Endothelial cell of umbilical vein (primary cell): ENCODE data around the gene SDCCAG8. TPM values are rescaled to one million over a fixed set of nuclear protein-coding genes. Genes with fewer than 3 reads are reported as not detected.

ENCODE experiments used
- BruUV-seq: library from RNA; stranded (reverse); fragments of 400-500 nt; replicated peaks from 2 replicates; lab custom pipeline; 2021; lab: Mats Ljungman, UMichigan
- CTCF ChIA-PET: fragments of 300-600, 350-600 bp; sonication (Branson Sonifier 250); formaldehyde crosslinking; loops from one replicate; lab custom pipeline; 2021; ENCODE audit warnings: antibody characterized with exemption, inconsistent platforms; lab: Charles Lee
- POLR2A ChIA-PET: fragments of 300-600, 350-600 bp; sonication (Branson Sonifier 250); formaldehyde crosslinking; loops from one replicate; lab custom pipeline; 2021; ENCODE audit warnings: antibody characterized with exemption, inconsistent platforms; lab: Charles Lee
- DNase-seq: peaks from one replicate; pipeline ENCODE4 v3.0.0-alpha.2; 2011; ENCODE audit warnings: low read depth, low spot score
- FAIRE-seq: peaks from 2 replicates; lab custom pipeline; 2011; peaks lifted over from hg19 to GRCh38; lab: Jason Lieb, UNC
- H2AFZ ChIP-seq: 2 replicates; pipeline ENCODE4 v1.6.0; 2012; ENCODE audit warnings: low read depth, low read length, control low read depth, inconsistent platforms
- H3K27ac ChIP-seq: 2 replicates; pipeline ENCODE4 v1.5.1; 2011; ENCODE audit warnings: low read depth, mild to moderate bottlenecking, control low read depth, low read length, moderate library complexity; ENCODE audit not compliant: insufficient read depth
- H3K27me3 ChIP-seq, 2 experiments: 2 replicates each; pipeline versions ENCODE4 v1.6.0 to v1.6.1; 2011; ENCODE audit warnings: low read length in 2 of 2, mixed read lengths in 1 of 2; ENCODE audit not compliant: control insufficient read depth in 2 of 2, insufficient read depth in 2 of 2
- H3K36me3 ChIP-seq, 2 experiments: 2 replicates in 1 of 2; 3 replicates in 1 of 2; pipeline ENCODE4 v1.5.1; 2011; ENCODE audit warnings: low read length in 2 of 2, mild to moderate bottlenecking in 1 of 2, moderate library complexity in 1 of 2; ENCODE audit not compliant: control insufficient read depth in 2 of 2, insufficient read depth in 2 of 2; ENCODE audit errors: extremely low read depth in 1 of 2
- H3K4me1 ChIP-seq: 3 replicates; pipeline ENCODE4 v1.5.1; 2011; ENCODE audit warnings: mild to moderate bottlenecking, low read length; ENCODE audit not compliant: control insufficient read depth, insufficient read depth; ENCODE audit errors: extremely low read depth
- H3K4me2 ChIP-seq: 2 replicates; pipeline ENCODE4 v1.6.1; 2011; ENCODE audit warnings: low read length, control low read depth, mixed read lengths; ENCODE audit not compliant: insufficient read depth
- H3K4me3 ChIP-seq, 3 experiments: fragments of 200-600 bp in 1 of 3; sonication (generic), shearing (Covaris generic) in 1 of 3; replicated peaks in 1 of 3; 2 replicates each; pipeline ENCODE4 v1.5.1; 2011 to 2016; ENCODE audit warnings: control low read depth in 3 of 3, low read length in 3 of 3, mild to moderate bottlenecking in 2 of 3, inconsistent platforms in 1 of 3, low read depth in 1 of 3, moderate library complexity in 1 of 3; ENCODE audit not compliant: insufficient read depth in 1 of 3
- H3K79me2 ChIP-seq: 2 replicates; pipeline ENCODE4 v1.6.0; 2012; ENCODE audit warnings: low read length, inconsistent platforms; ENCODE audit not compliant: control insufficient read depth, insufficient read depth
- H3K9ac ChIP-seq: replicated peaks from 2 replicates; pipeline ENCODE3; 2011; ENCODE audit warnings: low read length, control low read depth; ENCODE audit not compliant: insufficient read depth; ENCODE audit errors: extremely low read depth
- H3K9me1 ChIP-seq: replicated peaks from 3 replicates; pipeline ENCODE4 v1.6.0; 2011; ENCODE audit warnings: mild to moderate bottlenecking, low read length; ENCODE audit not compliant: control insufficient read depth, insufficient read depth; ENCODE audit errors: extremely low read depth
- H3K9me3 ChIP-seq: replicated peaks from 2 replicates; pipeline ENCODE4 v1.5.1; 2012; ENCODE audit warnings: low read length, inconsistent platforms; ENCODE audit not compliant: control insufficient read depth, insufficient read depth
- H4K20me1 ChIP-seq: replicated peaks from 2 replicates; pipeline ENCODE3; 2011; ENCODE audit warnings: mild to moderate bottlenecking, low read length; ENCODE audit not compliant: control insufficient read depth, insufficient read depth; ENCODE audit errors: extremely low read depth
- EZH2 ChIP-seq: IDR thresholded peaks from 2 replicates; pipeline ENCODE4 v1.6.1; 2012; ENCODE audit warnings: borderline replicate concordance, low read depth, mild to moderate bottlenecking, moderate library complexity, low read length, inconsistent platforms; ENCODE audit not compliant: severe bottlenecking
- FOS ChIP-seq: IDR thresholded peaks from 2 replicates; pipeline ENCODE4 v1.6.1; 2011; ENCODE audit warnings: mild to moderate bottlenecking, low read length, moderate library complexity, borderline replicate concordance; ENCODE audit not compliant: insufficient read depth
- GATA2 ChIP-seq: IDR thresholded peaks from 2 replicates; pipeline ENCODE4 v1.7.0; 2011; ENCODE audit warnings: low read depth, mild to moderate bottlenecking, moderate library complexity, mixed read lengths, low read length; ENCODE audit not compliant: insufficient read length, insufficient read depth
- JUN ChIP-seq: IDR thresholded peaks from 2 replicates; pipeline ENCODE4 v1.6.1; 2011; ENCODE audit warnings: borderline replicate concordance, low read depth; ENCODE audit not compliant: insufficient read length, insufficient read depth
- MYC ChIP-seq: IDR thresholded peaks from one replicate; pipeline ENCODE4 v1.6.1; 2011; ENCODE audit warnings: mild to moderate bottlenecking, low read depth, low read length
- POLR2A ChIP-seq: IDR thresholded peaks from 2 replicates; pipeline ENCODE4 v1.6.1; 2012; ENCODE audit warnings: low read depth, mild to moderate bottlenecking, control low read depth, low read length
- POLR2AphosphoS5 ChIP-seq: IDR thresholded peaks from 2 replicates; pipeline ENCODE4 v1.6.1; 2012; ENCODE audit warnings: low read depth, mild to moderate bottlenecking, control low read depth, low read length, moderate library complexity; ENCODE audit not compliant: insufficient read depth
- dilution Hi-C: fragments of 300-500 bp; cut with MboI; formaldehyde crosslinking; loops from one replicate; pipeline ENCODE4 v1.15.0; 2019; ENCODE audit warnings: low sequenced_read_pairs; ENCODE audit not compliant: extremely low pct_ligation_motif_present
- intact Hi-C: fragments of 100-400 bp; cut with micrococcal nuclease; formaldehyde crosslinking; loops from one replicate; pipeline ENCODE4 v1.10.0; 2022
- polyA plus RNA-seq, 4 experiments: library from polyadenylated mRNA; depleted of rRNA in 3 of 4; stranded (reverse) in 3 of 4; unstranded in 1 of 4; fragments of >200 nt; gene quantifications; 2 replicates each; pipeline versions ENCODE4 v1.2.1 to v1.2.3, GENCODE V29; 2011 to 2012; ENCODE audit warnings: missing spikeins in 1 of 4
- total RNA-seq: library from RNA; stranded (reverse); gene quantifications from 2 replicates; pipeline ENCODE4 v1.2.3, GENCODE V29; 2021
- TF ChIP-seq, protein P1 (sequence below): IDR thresholded peaks from 2 replicates; pipeline ENCODE4 v1.6.1; 2011; ENCODE audit not compliant: insufficient read depth, insufficient read length
- TF ChIP-seq, protein P2 (sequence below), 2 donors: IDR thresholded peaks; 1 replicate in 1 of 2; 2 replicates in 1 of 2; pipeline ENCODE4 v1.5.1; 2011; ENCODE audit warnings: low read length in 2 of 2, mild to moderate bottlenecking in 2 of 2, moderate library complexity in 2 of 2, control low read depth in 1 of 2, inconsistent platforms in 1 of 2, low read depth in 1 of 2; ENCODE audit not compliant: insufficient read depth in 1 of 2; ENCODE audit errors: extremely low read depth in 1 of 2

SDCCAG8 gene
- total and polyA plus RNA-seq, 2 donors (not counting 3 experiments of a cell fraction or from before 2014, with no cell fraction given) = 14.6 to 25.7 TPM

DNA sequence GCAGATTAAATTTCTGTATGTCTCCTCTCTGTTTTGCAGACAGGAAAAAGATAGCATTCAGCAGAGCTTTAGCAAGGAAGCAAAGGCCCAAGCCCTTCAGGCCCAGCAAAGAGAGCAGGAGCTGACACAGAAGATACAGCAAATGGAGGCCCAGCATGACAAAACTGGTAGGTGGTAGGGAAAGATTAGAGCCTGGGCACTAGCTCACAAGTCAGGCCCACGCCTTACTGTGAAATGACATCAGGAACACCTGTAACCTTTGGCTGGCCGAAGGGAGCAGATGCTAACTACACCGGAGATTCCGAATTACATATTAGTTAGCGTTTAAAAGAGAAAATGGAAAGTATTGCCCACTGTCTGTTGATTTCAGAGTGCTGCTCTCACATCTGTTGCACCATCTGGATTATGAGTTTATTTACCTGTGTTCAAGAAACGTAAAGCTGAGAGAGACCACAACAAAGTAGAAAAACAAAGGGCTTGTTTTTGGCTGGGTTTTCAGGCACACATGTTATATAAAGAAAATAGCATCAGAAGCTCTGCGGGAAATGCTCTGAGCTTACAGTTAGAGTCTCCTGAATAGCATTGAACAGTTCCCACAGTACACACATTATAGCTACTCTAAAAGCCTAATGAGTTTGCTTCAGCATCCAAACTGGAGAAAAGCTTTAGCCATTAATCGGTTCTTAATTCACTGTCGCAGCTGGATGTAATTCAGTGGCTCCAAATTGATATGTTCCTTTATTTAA is 160.0 kb downstream of the SDCCAG8 start:
- no peaks in the 10 kb centered on the region for H3K27me3 ChIP-seq
- DNase-seq = no peak
- dilution Hi-C loops = no loop called here
- no peak overlapping the region for H2AFZ ChIP-seq
- H3K9me1 ChIP-seq = no peaks in the 10 kb centered on the region
- H3K9me3 ChIP-seq = no peaks in the 10 kb centered on the region
- no peak for FAIRE-seq
- H3K4me1 ChIP-seq = no peaks in the 10 kb centered on the region
- TF ChIP-seq, protein P1, sequence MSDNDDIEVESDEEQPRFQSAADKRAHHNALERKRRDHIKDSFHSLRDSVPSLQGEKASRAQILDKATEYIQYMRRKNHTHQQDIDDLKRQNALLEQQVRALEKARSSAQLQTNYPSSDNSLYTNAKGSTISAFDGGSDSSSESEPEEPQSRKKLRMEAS = no peak
- TF ChIP-seq, protein P2, sequence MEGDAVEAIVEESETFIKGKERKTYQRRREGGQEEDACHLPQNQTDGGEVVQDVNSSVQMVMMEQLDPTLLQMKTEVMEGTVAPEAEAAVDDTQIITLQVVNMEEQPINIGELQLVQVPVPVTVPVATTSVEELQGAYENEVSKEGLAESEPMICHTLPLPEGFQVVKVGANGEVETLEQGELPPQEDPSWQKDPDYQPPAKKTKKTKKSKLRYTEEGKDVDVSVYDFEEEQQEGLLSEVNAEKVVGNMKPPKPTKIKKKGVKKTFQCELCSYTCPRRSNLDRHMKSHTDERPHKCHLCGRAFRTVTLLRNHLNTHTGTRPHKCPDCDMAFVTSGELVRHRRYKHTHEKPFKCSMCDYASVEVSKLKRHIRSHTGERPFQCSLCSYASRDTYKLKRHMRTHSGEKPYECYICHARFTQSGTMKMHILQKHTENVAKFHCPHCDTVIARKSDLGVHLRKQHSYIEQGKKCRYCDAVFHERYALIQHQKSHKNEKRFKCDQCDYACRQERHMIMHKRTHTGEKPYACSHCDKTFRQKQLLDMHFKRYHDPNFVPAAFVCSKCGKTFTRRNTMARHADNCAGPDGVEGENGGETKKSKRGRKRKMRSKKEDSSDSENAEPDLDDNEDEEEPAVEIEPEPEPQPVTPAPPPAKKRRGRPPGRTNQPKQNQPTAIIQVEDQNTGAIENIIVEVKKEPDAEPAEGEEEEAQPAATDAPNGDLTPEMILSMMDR (IDR thresholded peaks at IDR 0.05; ENCODE audit: extremely low read depth in 1 of 2, insufficient read depth in 1 of 2, low read depth in 1 of 2, low read length in 2 of 2) = no peak
- no peak for TF ChIP-seq EZH2
- no peak for TF ChIP-seq GATA2
- TF ChIP-seq JUN = no peak
- TF ChIP-seq MYC = no peak
- no peak for TF ChIP-seq POLR2A
- no peak for TF ChIP-seq FOS
- TF ChIP-seq POLR2AphosphoS5 = no peak
- BruUV-seq = no TSS peak
- CTCF ChIA-PET = interaction anchor here (0.8 to 1.6 kb wide), 3 partner anchors 16 to 72 kb away, joined by 3 to 4 read pairs (median 3); no protein-coding TSS in a partner anchor
- H3K79me2 ChIP-seq = no peaks in the 10 kb centered on the region
- POLR2A ChIA-PET = no interaction called here
- H4K20me1 ChIP-seq = no peaks in the 10 kb centered on the region
- no peak overlapping the region for H3K4me3 ChIP-seq
- intact Hi-C loops = no loop called here
- H3K27ac ChIP-seq = no peak overlapping the region
- no peak overlapping the region for H3K4me2 ChIP-seq
- H3K9ac ChIP-seq = no peak overlapping the region
- H3K36me3 ChIP-seq = no peaks in the 10 kb centered on the region
